Stimulated activated CD8-positive, alpha-beta memory T cell treated with anti-CD3 and anti-CD28 coated beads, Interleukin-7, amount 100 ng/mL, for 4 hours (primary cell): ENCODE results near the gene ATP10A.

Source experiments
- DNase-seq, 2 donors: peaks; one replicate each; pipeline ENCODE4 v3.0.0-alpha.2; 2020; ENCODE audit warnings: low read depth in 2 of 2

ATP10A gene

GRCh38 chr15:25717457-25718168, 145.5 kb downstream of the ATP10A start:
- no peak for DNase-seq

- DNase-seq: no peak
Observed at GRCh38 chr15:25717127-25717456, 146.0 kb downstream of the ATP10A start.

- no peak for DNase-seq
Observed at GRCh38 chr15:25716414-25717126, 146.6 kb downstream of the ATP10A start.

- no peak for DNase-seq
Observed at GRCh38 chr15:25715536-25716413, 147.4 kb downstream of the ATP10A start.

GRCh38 chr15:25714538-25714840, 148.6 kb downstream of the ATP10A start:
- no peak for DNase-seq

GRCh38 chr15:25713736-25714537, 149.2 kb downstream of the ATP10A start:
- no peak for DNase-seq

GRCh38 chr15:25712961-25713355, 150.2 kb downstream of the ATP10A start:
- DNase-seq: no peak

GRCh38 chr15:25712192-25712960, 150.8 kb downstream of the ATP10A start:
- no peak for DNase-seq

GRCh38 chr15:25711691-25712090, 151.4 kb downstream of the ATP10A start:
- DNase-seq: no peak

- no peak for DNase-seq
Observed at GRCh38 chr15:25711164-25711563, 152.0 kb downstream of the ATP10A start.

GRCh38 chr15:25710184-25710583, 152.9 kb downstream of the ATP10A start:
- DNase-seq: peak in 1 of 2 donors; percentile 16

- no peak for DNase-seq
Observed at GRCh38 chr15:25709437-25710159, 153.5 kb downstream of the ATP10A start.

GRCh38 chr15:25708391-25708790, 154.7 kb downstream of the ATP10A start:
- DNase-seq: no peak

- DNase-seq: no peak
Observed at GRCh38 chr15:25707656-25708365, 155.3 kb downstream of the ATP10A start.

- no peak for DNase-seq
Observed at GRCh38 chr15:25706176-25706955, 156.8 kb downstream of the ATP10A start.

- DNase-seq: no peak
Observed at GRCh38 chr15:25705433-25706115, 157.6 kb downstream of the ATP10A start.

- no peak for DNase-seq
Observed at GRCh38 chr15:25703726-25704125, 159.4 kb downstream of the ATP10A start.

- no peak for DNase-seq
Observed at GRCh38 chr15:25701721-25702465, 161.2 kb downstream of the ATP10A start.
